MM.1S (cell line): ENCODE data around the gene HDAC5.

Source experiments
- DNase-seq: peaks from one replicate; pipeline ENCODE4 v3.0.0-alpha.2; 2015
- H2AFZ ChIP-seq: fragments of 300-600 bp; sonication (generic); 2 replicates; pipeline ENCODE4 v1.6.0; 2016; ENCODE audit warnings: antibody characterized with exemption, low read length
- H3F3A ChIP-seq: fragments of 300-600 bp; sonication (generic); 2 replicates; pipeline ENCODE4 v1.6.1; 2016; ENCODE audit warnings: mild to moderate bottlenecking, antibody characterized with exemption, low read length, moderate library complexity, mixed read lengths; ENCODE audit not compliant: insufficient read depth
- H3K27ac ChIP-seq: fragments of 300-600 bp; sonication (generic); 2 replicates; pipeline ENCODE4 v1.5.1; 2016; ENCODE audit warnings: mild to moderate bottlenecking, low read length
- H3K27me3 ChIP-seq: fragments of 300-600 bp; sonication (generic); replicated peaks from 2 replicates; pipeline ENCODE4 v1.6.0; 2016; ENCODE audit warnings: low read length; ENCODE audit not compliant: insufficient read depth
- H3K36me3 ChIP-seq: fragments of 300-600 bp; sonication (generic); replicated peaks from 2 replicates; pipeline ENCODE4 v1.6.1; 2016; ENCODE audit warnings: mild to moderate bottlenecking, low read length, mixed read lengths; ENCODE audit not compliant: insufficient read depth
- H3K4me1 ChIP-seq: fragments of 300-600 bp; sonication (generic); 2 replicates; pipeline ENCODE4 v1.6.1; 2016; ENCODE audit warnings: low read length, mixed read lengths
- H3K4me2 ChIP-seq: fragments of 300-600 bp; sonication (generic); 2 replicates; pipeline ENCODE4 v1.6.0; 2016; ENCODE audit warnings: low read depth, low read length
- H3K4me3 ChIP-seq: fragments of 300-600 bp; sonication (generic); 2 replicates; pipeline ENCODE4 v1.5.1; 2016; ENCODE audit warnings: low read length, mixed read lengths
- H3K79me2 ChIP-seq: fragments of 300-600 bp; sonication (generic); 2 replicates; pipeline ENCODE4 v1.6.1; 2016; ENCODE audit warnings: mixed run types, low read length, mixed read lengths
- H3K9ac ChIP-seq: fragments of 300-600 bp; sonication (generic); 2 replicates; pipeline ENCODE4 v1.6.1; 2016; ENCODE audit warnings: low read length, mixed read lengths
- H3K9me2 ChIP-seq: fragments of 300-600 bp; sonication (generic); replicated peaks from 2 replicates; pipeline ENCODE4 v1.6.1; 2016; ENCODE audit warnings: mild to moderate bottlenecking, low read length, mixed read lengths; ENCODE audit not compliant: insufficient read depth
- H3K9me3 ChIP-seq: fragments of 300-600 bp; sonication (generic); replicated peaks from 2 replicates; pipeline ENCODE4 v1.6.1; 2016; ENCODE audit warnings: mild to moderate bottlenecking, low read length, mixed read lengths; ENCODE audit not compliant: insufficient read depth
- H4K20me1 ChIP-seq: fragments of 300-600 bp; sonication (generic); 2 replicates; pipeline ENCODE4 v1.6.1; 2016; ENCODE audit warnings: mild to moderate bottlenecking, low read length, moderate library complexity, mixed read lengths; ENCODE audit not compliant: insufficient read depth
- CTCF ChIP-seq: fragments of 300-600 bp; sonication (generic); IDR thresholded peaks from 2 replicates; pipeline ENCODE4 v1.5.1; 2016; ENCODE audit warnings: antibody characterized with exemption, low read length, mixed read lengths
- EZH2 ChIP-seq: fragments of 300-600 bp; sonication (generic); optimal IDR thresholded peaks from 2 replicates; pipeline ENCODE3; 2017; ENCODE audit warnings: low read depth, mild to moderate bottlenecking, antibody characterized with exemption, low read length, mixed read lengths
- EZH2phosphoT487 ChIP-seq: fragments of 300-600 bp; sonication (generic); IDR thresholded peaks from 2 replicates; pipeline ENCODE4 v1.6.1; 2018; ENCODE audit warnings: antibody characterized with exemption, low read length

HDAC5 gene

GRCh38 chr17:44066204-44066930 is 57.1 kb downstream of the HDAC5 start, which contains the start of gene LSM12:
LSM12 (minus strand) TSS chr17:44066671; CDS start chr17:44066587, 84 bp downstream.
- H3K79me2 ChIP-seq = peaks cover 65% of the 10 kb centered on the region
- no peaks in the 10 kb centered on the region for H3K9me2 ChIP-seq
- TF ChIP-seq EZH2phosphoT487 (no peak), CTCF (no peak), EZH2 (no peak)
- no peaks in the 10 kb centered on the region for H3K9me3 ChIP-seq
- peak within 1 kb of the TSS; percentile 79 for H2AFZ ChIP-seq
- peak within 1 kb of the TSS; percentile 97 for H3K9ac ChIP-seq
- peaks cover 7% of the 10 kb centered on the region for H3K4me1 ChIP-seq
- no peaks in the 10 kb centered on the region for H3K27me3 ChIP-seq
- peak within 1 kb of the TSS; percentile 98 for H3K4me2 ChIP-seq
- 0 out of 2 replicates have a peak, but pooled peaks cover 2% of the 10 kb centered on the region for H4K20me1 ChIP-seq
- H3K27ac ChIP-seq = peak within 1 kb of the TSS; percentile 86
- peak within 1 kb of the TSS; percentile 81 for H3K4me3 ChIP-seq
- peak; percentile 90 for DNase-seq
- H3F3A ChIP-seq = peaks cover 26% of the 10 kb centered on the region
- no peaks in the 10 kb centered on the region; the same call in 1 of the 2 replicates for H3K36me3 ChIP-seq

- Histone ChIP-seq H3K4me3 (peak overlapping the region; percentile 81), H3K4me1 (peaks cover 7% of the 10 kb centered on the region), H3K27me3 (no peaks in the 10 kb centered on the region), H3K9me3 (no peaks in the 10 kb centered on the region), H3K27ac (peak overlapping the region; percentile 86; the same call in 1 of the 2 replicates), H2AFZ (0 out of 2 replicates have a peak overlapping the region, but pooled peaks have one; percentile 58), H3K79me2 (peaks cover 66% of the 10 kb centered on the region), H3K36me3 (no peaks in the 10 kb centered on the region; the same call in 1 of the 2 replicates), H3K9ac (peak overlapping the region; percentile 97), H4K20me1 (peaks cover 3% of the 10 kb centered on the region; the same call in 1 of the 2 replicates), H3K4me2 (peak overlapping the region; percentile 98), H3F3A (peaks cover 20% of the 10 kb centered on the region), H3K9me2 (no peaks in the 10 kb centered on the region)
- DNase-seq = no peak
- TF ChIP-seq EZH2phosphoT487 (no peak), EZH2 (no peak), CTCF (no peak)
Observed at GRCh38 chr17:44065668-44066203, 57.7 kb downstream of the HDAC5 start.

- Histone ChIP-seq H3K9me3 (no peaks in the 10 kb centered on the region), H3K4me3 (no peak overlapping the region), H3K4me1 (peaks cover 3% of the 10 kb centered on the region; the same call in 1 of the 2 replicates), H4K20me1 (peaks cover 7% of the 10 kb centered on the region; the same call in 1 of the 2 replicates), H3K9me2 (no peaks in the 10 kb centered on the region), H3K9ac (no peak overlapping the region), H3K4me2 (no peak overlapping the region), H3F3A (peaks cover 14% of the 10 kb centered on the region), H3K27me3 (no peaks in the 10 kb centered on the region), H3K79me2 (peaks cover 81% of the 10 kb centered on the region), H3K36me3 (peaks cover 7% of the 10 kb centered on the region; the same call in 1 of the 2 replicates), H2AFZ (no peak overlapping the region), H3K27ac (no peak overlapping the region)
- DNase-seq = no peak
- no peak for TF ChIP-seq CTCF
- TF ChIP-seq EZH2phosphoT487 = no peak
Observed at GRCh38 chr17:44063704-44064639, 59.5 kb downstream of the HDAC5 start.
